Right lung (tissue), 10 donors: ENCODE data around the gene SSX2B. TPM values are rescaled to one million over a fixed set of nuclear protein-coding genes. Genes with fewer than 3 reads are reported as not detected.
"Not testable (repeated sequence)": the region's sequence is repeated elsewhere in the genome, so short reads cannot be mapped to it uniquely, and the experiment has no call there.

ENCODE experiments used
- DNase-seq, 2 donors: peaks; one replicate each; pipeline ENCODE4 v3.0.0-alpha.2; 2013
- long read RNA-seq, 8 donors: transcript quantifications; one replicate each; lab custom pipeline, GENCODE V29; 2026
- polyA plus RNA-seq, 5 donors: library from polyadenylated mRNA; unstranded; fragments of 120-200 nt; gene quantifications; one replicate each; pipeline versions ENCODE4 v1.2.1 to v1.2.3, GENCODE V29; 2013; ENCODE audit warnings: inconsistent platforms in 1 of 5, low replicate concordance in 1 of 5; ENCODE audit not compliant: insufficient read length in 5 of 5, insufficient read depth in 1 of 5

SSX2B gene, protein sequence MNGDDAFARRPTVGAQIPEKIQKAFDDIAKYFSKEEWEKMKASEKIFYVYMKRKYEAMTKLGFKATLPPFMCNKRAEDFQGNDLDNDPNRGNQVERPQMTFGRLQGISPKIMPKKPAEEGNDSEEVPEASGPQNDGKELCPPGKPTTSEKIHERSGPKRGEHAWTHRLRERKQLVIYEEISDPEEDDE
- polyA plus RNA-seq, result not detected
- long read RNA-seq, donor 1, result 0 reads
- long read RNA-seq, donor 2, result 0 reads
- long read RNA-seq, donor 3, result 0 reads
- long read RNA-seq, donor 4, result 0 reads
- long read RNA-seq, donor 5, result 0 reads
- long read RNA-seq, donor 6, result 0 reads
- long read RNA-seq, donor 7, result 0 reads
- long read RNA-seq, donor 8, result 0 reads

DNA sequence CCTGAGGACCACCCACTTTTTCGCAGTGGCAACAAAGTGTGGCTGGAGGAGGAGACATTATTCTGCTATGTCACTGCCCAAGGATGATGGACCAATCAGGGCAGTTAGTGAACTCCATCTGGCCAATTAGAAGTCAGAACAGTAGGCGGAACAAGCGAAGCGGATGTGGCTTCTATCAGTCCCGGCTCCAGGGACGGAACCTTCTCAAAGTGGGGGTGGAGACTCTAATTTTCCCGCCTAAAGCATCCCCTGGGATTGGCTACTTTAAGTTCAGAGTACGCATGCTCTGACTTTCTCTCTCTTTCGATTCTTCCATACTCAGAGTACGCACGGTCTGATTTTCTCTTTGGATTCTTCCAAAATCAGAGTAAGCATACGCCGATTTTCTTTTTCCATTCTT, at the start of gene SSX2B:
SSX2B (plus strand) TSS at position 301 of the 400 bp plus-strand sequence. CDS start 1,429 bp downstream, outside the sequence.
- not testable (repeated sequence) for DNase-seq

GRCh38 chrX:52707078-52707477, 44.0 kb upstream of the SSX2B start, which contains the start of gene SSX2:
TSS of gene SSX2 (minus strand) at chrX:52707178. CDS start at chrX:52705749, 1,429 bp downstream.
- not testable (repeated sequence) for DNase-seq

DNA sequence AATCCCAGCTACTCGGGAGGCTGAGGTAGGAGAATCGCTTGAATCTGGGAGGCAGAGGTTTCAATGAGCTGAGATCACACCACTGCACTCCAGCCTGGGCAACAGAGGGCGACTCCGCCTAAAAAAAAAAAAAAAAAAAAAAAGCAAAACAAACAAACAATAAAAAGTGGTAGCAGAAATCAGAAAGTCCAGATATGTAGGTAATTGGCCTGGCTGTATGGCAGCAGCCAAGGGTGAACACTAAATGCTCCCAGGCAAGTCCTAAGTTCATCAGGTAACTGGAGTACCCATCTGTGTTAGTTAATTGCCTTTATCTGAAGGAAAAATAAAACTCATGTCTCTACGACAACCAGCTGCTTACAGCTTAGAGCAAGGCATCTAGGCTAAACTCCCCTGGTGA, 14.9 kb downstream of the SSX2B start:
- not testable (repeated sequence) for DNase-seq

DNA sequence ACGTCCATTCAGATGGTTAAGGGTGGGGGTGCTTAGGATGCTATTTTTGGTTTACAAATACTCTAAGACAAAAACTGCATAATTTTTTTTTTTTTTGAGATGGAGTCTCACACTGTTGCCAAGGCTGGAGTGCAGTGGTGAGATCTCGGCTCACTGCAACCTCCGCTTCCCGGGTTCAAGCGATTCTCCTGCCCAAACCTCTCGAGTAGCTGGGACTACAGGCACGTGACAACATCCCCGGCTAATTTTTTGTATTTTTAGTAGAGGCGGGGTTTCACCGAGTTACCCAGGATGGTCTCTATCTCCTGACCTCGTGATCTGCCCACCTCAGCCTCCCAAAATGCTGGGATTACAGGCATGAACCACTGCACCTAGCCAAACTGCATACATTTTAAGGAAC, 22.5 kb downstream of the SSX2B start:
- DNase-seq, result not testable (repeated sequence)

DNA sequence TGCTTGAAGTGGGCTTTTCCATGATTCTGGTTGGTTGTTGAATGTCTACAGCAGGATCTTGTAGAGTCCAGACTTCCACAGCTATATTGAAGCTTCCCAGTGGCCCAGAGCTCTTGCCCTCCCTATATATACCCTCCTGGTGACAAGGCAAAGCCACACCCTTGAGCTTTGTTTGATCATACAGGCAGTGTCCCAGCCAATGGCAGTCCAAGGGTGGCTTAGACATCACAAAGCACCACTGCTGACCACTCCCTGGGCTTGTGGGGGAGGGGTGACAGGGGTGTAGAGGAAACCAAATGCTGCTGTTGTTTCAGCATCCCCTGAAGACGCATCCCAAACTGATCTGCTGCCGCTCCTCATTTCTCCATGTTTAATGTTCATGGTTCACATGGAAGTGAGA, 46.3 kb downstream of the SSX2B start, which contains the start of gene SPANXN5:
SPANXN5 (minus strand) TSS at position 101 of the 400 bp plus-strand sequence; CDS start at position 22, 79 bp downstream.
- DNase-seq, result not testable (repeated sequence)

DNA sequence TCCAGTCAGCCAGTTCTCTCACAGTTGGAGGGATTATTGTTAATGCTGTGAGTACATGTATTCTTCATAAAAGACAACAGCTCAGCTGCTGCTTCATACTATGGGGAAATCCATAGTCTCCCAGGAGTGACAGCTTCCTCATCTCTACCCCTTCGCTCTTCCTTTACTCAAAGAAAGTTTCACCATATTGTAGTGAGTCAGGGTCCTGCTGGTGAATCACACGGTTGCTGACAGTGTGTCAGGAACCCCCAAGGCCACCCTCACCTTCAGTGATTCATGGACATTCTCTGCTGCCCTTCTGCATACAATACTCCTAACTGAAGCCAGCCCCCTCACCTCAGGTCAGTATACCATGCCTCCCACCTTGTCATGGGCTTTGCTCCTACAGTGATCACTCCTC, 53.8 kb downstream of the SSX2B start:
- not testable (repeated sequence) for DNase-seq

Other genes starting within 250 kb of the SSX2B start
- not detected for gene XAGE1B, start 234.2 kb upstream of the SSX2B start, polyA plus RNA-seq
- not detected for gene SSX7, start 96.4 kb upstream of the SSX2B start, polyA plus RNA-seq
- gene SSX2, start 44.1 kb upstream of the SSX2B start, polyA plus RNA-seq, result not detected
- not detected for gene SPANXN5, start 46.2 kb downstream of the SSX2B start, polyA plus RNA-seq
- gene XAGE5, start 60.0 kb downstream of the SSX2B start, polyA plus RNA-seq, result under 1 TPM in 1 of 5 donors, not detected in 4; 0.18 TPM
- not detected for gene XAGE3, start 116.8 kb downstream of the SSX2B start, polyA plus RNA-seq
- 10 to 100 TPM; 16.5 to 26.5 (median 23.7) TPM for gene FAM156B, start 146.1 kb downstream of the SSX2B start, polyA plus RNA-seq
- gene FAM156A, start 207.3 kb downstream of the SSX2B start, polyA plus RNA-seq, result 10 to 100 TPM; 34.2 to 48.9 (median 42.3) TPM